Endothelial cell (in vitro differentiated cells): Measurements from ENCODE around the gene MYADM. TPM values are rescaled to one million over a fixed set of nuclear protein-coding genes. Genes with fewer than 3 reads are reported as not detected.
A peak's percentile ranks its signal among the peaks of the same experiment; 100 is the strongest.

Experiments
- DNase-seq: peaks from one replicate; pipeline ENCODE4 v3.0.0; 2021; ENCODE audit warnings: low spot score
- H3K27ac Mint-ChIP-seq: one replicate; pipeline ENCODE4 v1.8.0; 2021; ENCODE audit warnings: mixed read lengths, inconsistent platforms; ENCODE audit not compliant: unreplicated experiment
- H3K27me3 Mint-ChIP-seq: one replicate; pipeline ENCODE4 v1.8.0; 2021; ENCODE audit warnings: mild to moderate bottlenecking, moderate library complexity, mixed read lengths, inconsistent platforms; ENCODE audit not compliant: unreplicated experiment
- H3K36me3 Mint-ChIP-seq: one replicate; pipeline ENCODE4 v1.8.0; 2021; ENCODE audit warnings: mild to moderate bottlenecking, low read depth, mixed read lengths, inconsistent platforms; ENCODE audit not compliant: unreplicated experiment
- H3K4me1 Mint-ChIP-seq: one replicate; pipeline ENCODE4 v1.8.0; 2021; ENCODE audit warnings: mild to moderate bottlenecking, mixed read lengths, inconsistent platforms; ENCODE audit not compliant: unreplicated experiment
- H3K4me3 Mint-ChIP-seq: one replicate; pipeline ENCODE4 v1.8.0; 2021; ENCODE audit warnings: mild to moderate bottlenecking, mixed read lengths, inconsistent platforms; ENCODE audit not compliant: unreplicated experiment
- H3K9me3 Mint-ChIP-seq: one replicate; pipeline ENCODE4 v1.8.0; 2021; ENCODE audit warnings: mixed read lengths, inconsistent platforms; ENCODE audit not compliant: unreplicated experiment
- CTCF ChIP-seq: fragments of 200-600 bp; sonication (generic); IDR thresholded peaks from one replicate; pipeline ENCODE4 v1.5.0; 2021; ENCODE audit warnings: antibody characterized with exemption; ENCODE audit not compliant: unreplicated experiment
- total RNA-seq: library from RNA; stranded (reverse); fragmentation: NEBNext Ultra II Directional; extraction: Animal tissue kit (Norgen Biotek cat#: 25700); gene quantifications from one replicate; pipeline ENCODE4 v1.2.1, GENCODE V29; 2021; ENCODE audit not compliant: unreplicated experiment

The MYADM gene
- total RNA-seq, 1 donor from 2014 or later = 123 TPM

DNA sequence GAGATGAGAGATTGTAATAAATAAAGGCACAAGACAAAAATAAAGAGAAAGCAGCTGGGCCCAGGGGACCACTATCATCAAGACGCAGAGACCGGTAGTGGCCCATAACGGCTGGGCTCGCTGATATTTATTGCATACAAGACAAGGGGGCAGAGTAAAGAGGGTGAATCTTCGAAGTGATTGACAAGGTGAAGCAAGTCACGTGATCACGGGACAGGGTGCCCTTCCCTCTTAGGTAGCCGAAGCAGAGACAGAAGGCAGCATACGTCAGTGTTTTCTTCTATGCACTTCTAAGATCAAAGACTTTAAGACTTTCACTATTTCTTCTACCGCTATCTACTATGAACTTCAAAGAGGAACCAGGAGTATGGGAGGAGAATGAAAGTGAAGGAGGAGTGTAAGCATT lies 9.7 kb downstream of the MYADM start:
- Mint-ChIP-seq H3K9me3 (peaks cover 4% of the 10 kb centered on the region), H3K4me1 (peaks cover 36% of the 10 kb centered on the region), H3K27ac (peak overlapping the region; percentile 12), H3K27me3 (peaks cover 24% of the 10 kb centered on the region), H3K36me3 (peaks cover 39% of the 10 kb centered on the region), H3K4me3 (peak overlapping the region; percentile 62)
- no peak for DNase-seq
- no peak for TF ChIP-seq CTCF

DNA sequence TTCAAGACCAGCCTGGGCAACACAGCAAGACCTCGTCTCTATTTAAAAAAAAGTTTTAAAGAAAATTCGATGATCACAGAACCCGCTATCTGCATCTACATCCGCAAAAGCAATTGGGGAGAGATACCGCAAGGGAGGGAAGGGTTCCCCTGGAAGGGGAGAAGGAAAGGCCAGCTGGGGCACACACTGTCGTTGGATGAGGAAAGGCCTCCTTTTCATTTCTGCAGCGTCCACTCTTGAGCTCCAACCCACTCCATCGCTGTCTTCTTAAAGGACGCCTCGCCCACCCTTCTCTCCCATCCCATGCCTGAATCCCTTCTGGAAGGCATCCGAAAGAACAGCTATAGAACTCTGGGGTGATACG lies 11.1 kb downstream of the MYADM start:
- H3K27ac Mint-ChIP-seq = peak overlapping the region; percentile 81
- H3K4me1 Mint-ChIP-seq = peaks cover 30% of the 10 kb centered on the region
- H3K27me3 Mint-ChIP-seq = peaks cover 23% of the 10 kb centered on the region
- peaks cover 34% of the 10 kb centered on the region for H3K36me3 Mint-ChIP-seq
- no peak overlapping the region for H3K4me3 Mint-ChIP-seq
- no peak for DNase-seq
- H3K9me3 Mint-ChIP-seq = peaks cover 4% of the 10 kb centered on the region
- no peak for TF ChIP-seq CTCF

- H3K4me1 Mint-ChIP-seq = peaks cover 26% of the 10 kb centered on the region
- peaks cover 3% of the 10 kb centered on the region for H3K9me3 Mint-ChIP-seq
- DNase-seq = peak; percentile 100
- no peak overlapping the region for H3K4me3 Mint-ChIP-seq
- peaks cover 30% of the 10 kb centered on the region for H3K36me3 Mint-ChIP-seq
- peaks cover 25% of the 10 kb centered on the region for H3K27me3 Mint-ChIP-seq
- TF ChIP-seq CTCF = no peak
- H3K27ac Mint-ChIP-seq = peak overlapping the region; percentile 81
Observed at GRCh38 chr19:53879140-53880081, 11.7 kb downstream of the MYADM start.

- Mint-ChIP-seq H3K4me3 (no peak overlapping the region), H3K27ac (no peak overlapping the region), H3K9me3 (no peaks in the 10 kb centered on the region), H3K27me3 (peaks cover 24% of the 10 kb centered on the region), H3K36me3 (peaks cover 20% of the 10 kb centered on the region), H3K4me1 (peaks cover 17% of the 10 kb centered on the region)
- no peak for DNase-seq
- no peak for TF ChIP-seq CTCF
Observed at GRCh38 chr19:53880711-53881481, 13.2 kb downstream of the MYADM start.
